Right lobe of liver (tissue), 6 donors: ENCODE results near the gene PLRG1. TPM values are rescaled to one million over a fixed set of nuclear protein-coding genes. Genes with fewer than 3 reads are reported as not detected.

Source experiments
- ATAC-seq, 4 donors: fragments of 200-7000 bp; cut with Tn5 transposase; one replicate each; pipeline ENCODE4 v1.9.1; 2020; ENCODE audit warnings: mild to moderate bottlenecking in 4 of 4, moderate library complexity in 4 of 4
- DNase-seq, 3 donors: peaks; one replicate each; pipeline ENCODE4 v3.0.0-alpha.2; 2020
- H3K27ac ChIP-seq, 3 donors: fragments of 200-600 bp; one replicate each; pipeline ENCODE4 v1.8.0; 2022
- H3K27me3 ChIP-seq, 2 donors: fragments of 200-600 bp; one replicate each; pipeline ENCODE4 v1.8.0; 2022
- H3K36me3 ChIP-seq, 4 donors: fragments of 200-600 bp; sonication (generic) in 1 of 4; one replicate each; pipeline versions ENCODE4 v1.5.1 to v1.8.0; 2017 to 2022; ENCODE audit warnings: control low read depth in 1 of 4
- H3K4me1 ChIP-seq, 4 donors: fragments of 200-600 bp; sonication (generic) in 1 of 4; one replicate each; pipeline versions ENCODE4 v1.5.1 to v1.8.0; 2017 to 2022; ENCODE audit warnings: control low read depth in 1 of 4
- H3K4me3 ChIP-seq, 3 donors: fragments of 200-600 bp; one replicate each; pipeline ENCODE4 v1.8.0; 2022
- H3K9me3 ChIP-seq, 4 donors: fragments of 200-600 bp; sonication (generic) in 1 of 4; one replicate each; pipeline versions ENCODE4 v1.5.1 to v1.8.0; 2017 to 2022; ENCODE audit warnings: control low read depth in 1 of 4
- POLR2A ChIP-seq: fragments of 450-650 bp; IDR thresholded peaks from one replicate; pipeline ENCODE4 v1.6.1; 2017; ENCODE audit warnings: antibody characterized with exemption, mild to moderate bottlenecking
- WGBS: methylation state at CpG from one replicate; pipeline ENCODE4 v1.1.6; 2018; ENCODE audit warnings: low coverage, low lambda C conversion rate; ENCODE audit not compliant: insufficient coverage; ENCODE audit errors: missing lambda C conversion rate; 5-methylcytosine and 5-hydroxymethylcytosine counted together
- intact Hi-C, 2 donors: fragments of 100-400 bp; cut with DNase I; formaldehyde crosslinking; loops; one replicate each; pipeline versions ENCODE4 v1.11.2 to v1.14.1; 2022
- total RNA-seq, 6 experiments: library from RNA; depleted of rRNA in 2 of 6; stranded (reverse); fragments of >200 nt in 2 of 6; fragmentation: NEBNext Ultra II Directional in 3 of 6; extraction: Animal tissue kit (Norgen Biotek cat#: 25700) in 3 of 6; gene quantifications; one replicate each; pipeline versions ENCODE4 v1.1.0 to v1.2.4, GENCODE V29; 2016 to 2023
- TF ChIP-seq, protein P1 (sequence below), 4 donors: fragments of 200-600 bp in 3 of 4; fragments of 450-650 bp in 1 of 4; IDR thresholded peaks; one replicate each; pipeline versions ENCODE4 v1.5.1 to v1.8.0; 2016 to 2022; ENCODE audit warnings: antibody characterized with exemption in 4 of 4, mild to moderate bottlenecking in 2 of 4
- donor health status: DM: no; HTN: yes; CAD: no.
- donor health status: DM: no; HTN: no; CAD: no.
- donor health status: DM: no; HTN: no; CAD: no.
- donor health status: DM: no; HTN: yes; CAD: no.
- donor health status: DM: no; HTN: yes; CAD: no.

The PLRG1 gene
- total RNA-seq, 6 experiments from 2014 or later, result 33.1 to 55.8 (median 39.2) TPM

GRCh38 chr4:154593868-154594267 is 43.7 kb upstream of the PLRG1 start:
- H3K4me1 ChIP-seq, result peaks cover 0 to 53% (median 13%) of the 10 kb centered on the region in 4 donors
- H3K9me3 ChIP-seq, result no peaks in the 10 kb centered on the region
- peaks cover 0 to 15% (median 7%) of the 10 kb centered on the region in 4 donors for H3K36me3 ChIP-seq
- DNase-seq (no peak), ATAC-seq (no peak)
- TF ChIP-seq POLR2A, result no peak
- TF ChIP-seq, protein P1, sequence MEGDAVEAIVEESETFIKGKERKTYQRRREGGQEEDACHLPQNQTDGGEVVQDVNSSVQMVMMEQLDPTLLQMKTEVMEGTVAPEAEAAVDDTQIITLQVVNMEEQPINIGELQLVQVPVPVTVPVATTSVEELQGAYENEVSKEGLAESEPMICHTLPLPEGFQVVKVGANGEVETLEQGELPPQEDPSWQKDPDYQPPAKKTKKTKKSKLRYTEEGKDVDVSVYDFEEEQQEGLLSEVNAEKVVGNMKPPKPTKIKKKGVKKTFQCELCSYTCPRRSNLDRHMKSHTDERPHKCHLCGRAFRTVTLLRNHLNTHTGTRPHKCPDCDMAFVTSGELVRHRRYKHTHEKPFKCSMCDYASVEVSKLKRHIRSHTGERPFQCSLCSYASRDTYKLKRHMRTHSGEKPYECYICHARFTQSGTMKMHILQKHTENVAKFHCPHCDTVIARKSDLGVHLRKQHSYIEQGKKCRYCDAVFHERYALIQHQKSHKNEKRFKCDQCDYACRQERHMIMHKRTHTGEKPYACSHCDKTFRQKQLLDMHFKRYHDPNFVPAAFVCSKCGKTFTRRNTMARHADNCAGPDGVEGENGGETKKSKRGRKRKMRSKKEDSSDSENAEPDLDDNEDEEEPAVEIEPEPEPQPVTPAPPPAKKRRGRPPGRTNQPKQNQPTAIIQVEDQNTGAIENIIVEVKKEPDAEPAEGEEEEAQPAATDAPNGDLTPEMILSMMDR (IDR thresholded peaks at IDR 0.05), result no peak
- intact Hi-C loops, result no loop called here
- no peaks in the 10 kb centered on the region for H3K27me3 ChIP-seq
- H3K27ac ChIP-seq, result peak overlapping the region; percentile 8 to 90 (median 26)
- WGBS, result 54% methylated on average over 2 of the region's 2 CpGs
- no peak overlapping the region for H3K4me3 ChIP-seq

DNA sequence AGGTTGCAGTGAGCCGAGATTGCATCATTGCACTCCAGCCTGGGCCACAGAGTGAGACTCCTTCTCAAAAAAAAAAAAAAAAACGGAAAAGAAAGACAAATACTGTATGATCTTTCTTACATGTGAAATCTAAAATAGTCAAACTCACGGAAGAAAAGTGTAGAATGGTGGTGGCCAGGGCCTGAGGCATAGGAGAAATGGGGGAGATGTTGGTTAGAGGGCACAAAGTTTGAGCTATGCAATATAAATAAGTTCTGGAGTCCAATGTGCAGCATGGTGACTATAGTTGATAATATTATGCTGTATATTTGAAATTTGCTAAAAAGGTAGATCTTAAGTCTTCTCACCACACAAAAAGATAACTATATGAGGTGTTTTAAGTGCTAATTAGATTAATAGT is 41.7 kb upstream of the PLRG1 start:
- peak overlapping the region; percentile 64 to 90 (median 84) for H3K27ac ChIP-seq
- peak in 2 of 4 donors; percentile 22 to 40 for ATAC-seq
- TF ChIP-seq, protein P1 (IDR thresholded peaks at IDR 0.05), result no peak
- TF ChIP-seq POLR2A, result no peak

GRCh38 chr4:154590329-154591006 is 40.3 kb upstream of the PLRG1 start, which contains the start of gene FGA:
Gene FGA (minus strand): TSS chr4:154590742. CDS start chr4:154590687, 55 bp downstream.
- intact Hi-C loops, result no loop called here
- Histone ChIP-seq H3K27me3 (no peaks in the 10 kb centered on the region), H3K4me1 (peaks cover 0 to 33% (median 12%) of the 10 kb centered on the region in 4 donors), H3K9me3 (no peaks in the 10 kb centered on the region), H3K27ac (peak within 1 kb of the TSS; percentile 87 to 90 (median 88)), H3K4me3 (peak within 1 kb of the TSS; percentile 43 to 67 (median 67)), H3K36me3 (peaks cover 0 to 49% (median 26%) of the 10 kb centered on the region in 4 donors)
- ATAC-seq (peak; percentile 43 to 85 (median 60)), DNase-seq (peak in 2 of 3 donors; percentile 68 to 77)
- WGBS, result 42% methylated on average over 2 of the region's 3 CpGs
- TF ChIP-seq, protein P1 (IDR thresholded peaks at IDR 0.05), result no peak
- peak; percentile 95 for TF ChIP-seq POLR2A

More for the DNA sequence above, 41.7 kb upstream of the PLRG1 start:
- intact Hi-C loops, result no loop called here
- peaks cover 0 to 41% (median 13%) of the 10 kb centered on the region in 4 donors for H3K4me1 ChIP-seq
- H3K4me3 ChIP-seq, result peak overlapping the region in 1 of 3 donors; percentile 19
- no peak for DNase-seq
- WGBS, result 19% methylated on average over 3 of the region's 3 CpGs
- no peaks in the 10 kb centered on the region for H3K27me3 ChIP-seq
- peaks cover 0 to 34% (median 19%) of the 10 kb centered on the region in 4 donors for H3K36me3 ChIP-seq
- H3K9me3 ChIP-seq, result no peaks in the 10 kb centered on the region

DNA sequence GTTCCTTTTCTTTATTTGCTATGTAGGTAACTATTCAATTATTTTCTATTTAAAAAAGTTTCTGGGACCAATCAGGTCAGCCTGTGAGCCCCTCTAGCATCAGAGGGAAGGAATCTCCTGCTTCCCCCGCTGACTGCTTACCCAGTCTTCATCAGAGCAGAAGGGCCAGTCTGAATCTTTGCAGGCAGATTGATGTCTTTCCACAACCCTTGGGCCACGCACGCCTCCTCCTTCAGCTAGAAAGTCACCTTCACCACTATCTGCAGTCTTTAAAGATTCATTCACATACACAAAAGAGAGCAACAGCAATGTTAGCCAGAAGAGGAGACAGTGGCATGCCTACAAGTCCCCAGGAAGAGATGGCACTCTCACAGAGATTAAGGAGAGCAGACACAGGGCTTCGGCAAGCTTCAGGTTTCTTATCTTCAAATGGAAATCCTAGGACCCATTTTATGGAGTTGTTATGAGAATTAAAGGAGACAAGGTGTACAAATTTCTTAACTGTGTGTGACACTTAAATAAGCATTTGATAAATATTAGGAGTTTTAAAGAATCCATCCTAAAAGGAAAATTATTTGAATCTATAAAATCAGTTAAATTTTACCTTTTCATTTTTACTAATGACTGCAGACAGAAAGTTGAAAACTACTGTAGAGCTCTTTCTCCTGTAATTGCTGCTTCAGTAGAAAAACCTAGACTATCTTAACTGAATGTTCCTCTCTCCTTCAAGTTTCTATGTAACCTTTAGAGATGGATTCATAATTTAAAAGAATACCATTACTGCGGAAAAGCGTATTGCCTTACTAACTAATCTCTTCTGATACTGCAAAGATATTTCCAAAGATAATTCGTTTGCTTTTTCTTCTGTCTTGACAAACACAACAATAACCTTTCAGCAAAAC is 39.3 kb upstream of the PLRG1 start:
- no peak for ATAC-seq
- Histone ChIP-seq H3K4me3 (peak overlapping the region; percentile 43 to 67 (median 67)), H3K27me3 (no peaks in the 10 kb centered on the region), H3K9me3 (no peaks in the 10 kb centered on the region), H3K4me1 (peaks cover 0 to 29% (median 8%) of the 10 kb centered on the region in 4 donors), H3K36me3 (peaks cover 0 to 56% (median 28%) of the 10 kb centered on the region in 4 donors), H3K27ac (peak overlapping the region; percentile 87 to 90 (median 88))
- 21% methylated on average over 7 of the region's 7 CpGs for WGBS
- intact Hi-C loops, result no loop called here
- TF ChIP-seq, protein P1 (IDR thresholded peaks at IDR 0.05), result no peak
- peak; percentile 11 for TF ChIP-seq POLR2A
- DNase-seq, result no peak
